ENCODE measurements around the gene SLC25A36.
A peak's percentile ranks its signal among the peaks of the same experiment; 100 is the strongest.
"Not testable (repeated sequence)": the region's sequence is repeated elsewhere in the genome, so short reads cannot be mapped to it uniquely, and the experiment has no call there.

Gene SLC25A36

DNA sequence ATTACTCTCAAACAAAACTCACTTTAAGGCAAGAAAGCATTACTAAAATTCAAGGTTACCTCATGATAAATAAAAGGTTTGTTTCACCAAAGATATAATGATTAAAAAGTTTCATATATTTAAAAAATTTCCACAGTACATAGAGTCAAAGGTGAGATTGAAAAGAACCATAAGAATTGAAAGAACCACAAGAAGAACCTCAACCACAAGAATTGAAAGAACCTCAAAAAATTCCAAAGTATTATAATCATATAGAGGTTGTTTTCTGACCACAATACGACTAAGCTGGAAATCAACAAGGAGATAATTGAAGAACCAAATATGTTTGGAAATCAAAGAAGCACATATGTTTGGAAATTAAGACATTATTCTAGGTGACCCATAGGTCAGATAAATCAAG lies 52.7 kb downstream of the SLC25A36 start:
- DNase-seq: no peak

DNA sequence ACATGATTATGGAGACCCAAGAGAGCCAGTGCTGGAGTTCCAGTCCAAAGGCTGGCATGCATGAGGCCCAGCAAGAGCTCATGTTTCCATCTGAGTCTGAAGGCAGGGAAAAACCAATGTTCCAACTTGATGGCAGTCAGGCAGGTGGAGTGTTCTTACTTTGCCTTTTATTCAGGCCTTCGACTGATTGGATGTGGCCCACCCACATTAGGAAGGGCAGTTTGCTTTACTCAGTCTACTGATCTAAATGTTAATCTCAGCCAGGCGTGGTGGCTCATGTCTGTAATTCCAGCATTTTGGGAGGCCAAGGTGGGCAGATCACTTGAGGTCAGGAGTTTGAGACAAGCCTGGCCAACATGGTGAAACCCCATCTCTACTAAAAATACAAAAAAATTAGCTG lies 53.2 kb downstream of the SLC25A36 start:
- not testable (repeated sequence) for DNase-seq

DNA sequence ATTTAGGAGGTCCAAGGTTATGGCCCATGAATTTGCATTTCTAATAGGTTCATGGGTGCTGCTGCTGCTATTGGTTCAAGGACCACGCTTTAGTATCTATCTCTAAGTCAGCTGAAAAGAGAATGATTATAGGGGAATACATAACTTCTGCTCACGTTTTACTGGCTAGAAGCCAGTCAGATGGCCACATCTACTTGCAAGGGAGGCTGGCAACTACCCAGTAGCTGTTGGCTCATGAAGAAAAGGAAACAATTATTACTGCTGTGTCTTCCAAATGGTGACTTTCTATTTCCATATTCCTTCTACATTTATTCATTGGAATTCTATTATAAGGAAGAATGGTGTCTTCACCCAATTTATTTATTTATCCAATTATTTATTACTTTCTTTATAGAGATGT lies 54.2 kb downstream of the SLC25A36 start:
- DNase-seq: no peak

DNA sequence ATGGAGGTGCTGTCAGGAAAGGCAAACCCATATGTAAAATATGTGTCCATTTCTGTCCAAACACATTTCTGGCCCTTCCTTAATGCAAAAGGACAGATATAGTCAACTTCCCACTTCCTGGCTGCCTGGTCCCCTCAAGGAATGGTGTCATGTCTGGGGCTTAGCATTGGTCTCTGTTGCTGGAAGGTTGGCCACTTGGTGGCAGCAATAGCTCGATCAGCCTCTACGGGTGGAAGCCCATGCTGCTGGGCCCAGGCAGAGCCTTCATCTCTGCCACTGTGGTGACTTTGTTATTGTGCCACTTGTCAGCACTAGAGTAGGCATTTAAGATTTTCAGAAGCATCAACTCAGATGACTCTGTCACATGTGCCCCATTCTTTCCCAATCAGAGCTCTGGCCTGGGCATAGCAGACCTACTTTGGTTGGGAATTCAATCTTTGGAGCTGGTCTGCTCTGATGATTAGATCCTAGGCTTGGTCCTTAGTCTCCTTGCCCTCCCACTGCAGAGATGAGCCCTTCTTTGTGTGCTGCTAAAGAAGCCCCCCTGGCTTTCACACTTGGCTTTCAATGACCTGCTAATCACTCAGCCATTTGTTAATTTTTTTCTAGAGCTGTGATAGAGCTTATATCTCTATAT lies 58.5 kb downstream of the SLC25A36 start:
- DNase-seq: peak in 44 of 51 donors; percentile 2 to 73 (median 29)

DNA sequence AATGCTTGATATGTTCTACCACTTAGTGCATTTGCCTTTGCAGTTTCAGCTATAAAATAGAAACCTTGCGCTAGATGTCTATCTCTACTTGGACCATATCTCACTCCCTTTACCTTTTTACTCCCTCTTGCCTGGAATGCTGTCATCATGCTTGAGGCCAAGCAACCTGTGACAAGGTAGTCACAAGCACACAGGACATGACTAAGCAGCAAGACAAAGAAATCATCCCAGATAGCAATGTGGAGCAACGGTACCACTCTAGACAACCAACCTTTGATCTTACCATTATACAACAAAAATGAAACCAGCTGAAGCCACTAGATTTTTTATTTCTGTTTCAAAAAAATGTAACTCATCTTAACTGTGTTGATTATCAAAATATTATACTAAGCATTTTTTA lies 59.0 kb downstream of the SLC25A36 start:
- DNase-seq: no peak

DNA sequence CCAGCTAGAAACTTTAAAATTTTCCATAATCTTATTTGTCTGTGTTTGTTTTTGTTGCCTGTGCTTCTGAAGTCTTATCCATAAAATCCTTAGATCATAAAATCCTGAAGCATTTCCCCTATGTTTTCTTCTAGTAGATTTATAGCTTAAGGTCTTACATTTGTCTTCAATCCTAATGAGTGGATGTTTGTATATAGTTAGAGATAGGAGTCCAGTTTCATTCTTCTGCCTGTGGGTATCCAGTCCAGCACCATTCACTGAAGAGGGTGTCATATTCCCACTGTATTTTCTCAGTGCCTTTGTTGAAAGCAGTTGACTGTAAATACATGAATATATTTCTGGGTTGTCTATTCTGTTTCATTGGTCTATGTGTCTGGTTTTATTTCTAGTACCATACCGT lies 64.7 kb downstream of the SLC25A36 start:
- no peak for DNase-seq

DNA sequence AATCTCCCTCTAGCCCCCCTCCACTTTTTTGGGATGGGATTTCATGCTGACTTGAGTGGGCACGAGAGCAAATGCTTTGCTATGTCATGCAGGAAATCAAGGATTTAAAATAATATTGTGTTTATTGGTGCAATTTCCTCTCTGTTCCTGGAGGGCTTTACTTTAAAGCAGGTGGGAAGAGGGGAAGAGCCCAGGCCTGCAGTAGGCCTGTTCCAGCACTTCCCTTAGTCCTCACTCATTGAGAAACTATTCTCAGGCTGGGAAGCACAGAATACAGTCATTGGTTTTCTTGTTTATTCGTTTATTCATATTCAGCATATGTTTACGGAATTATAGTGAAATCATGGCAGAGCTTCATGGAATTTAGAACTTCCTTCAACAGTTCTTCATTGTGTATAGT lies 67.9 kb downstream of the SLC25A36 start:
- DNase-seq: no peak

DNA sequence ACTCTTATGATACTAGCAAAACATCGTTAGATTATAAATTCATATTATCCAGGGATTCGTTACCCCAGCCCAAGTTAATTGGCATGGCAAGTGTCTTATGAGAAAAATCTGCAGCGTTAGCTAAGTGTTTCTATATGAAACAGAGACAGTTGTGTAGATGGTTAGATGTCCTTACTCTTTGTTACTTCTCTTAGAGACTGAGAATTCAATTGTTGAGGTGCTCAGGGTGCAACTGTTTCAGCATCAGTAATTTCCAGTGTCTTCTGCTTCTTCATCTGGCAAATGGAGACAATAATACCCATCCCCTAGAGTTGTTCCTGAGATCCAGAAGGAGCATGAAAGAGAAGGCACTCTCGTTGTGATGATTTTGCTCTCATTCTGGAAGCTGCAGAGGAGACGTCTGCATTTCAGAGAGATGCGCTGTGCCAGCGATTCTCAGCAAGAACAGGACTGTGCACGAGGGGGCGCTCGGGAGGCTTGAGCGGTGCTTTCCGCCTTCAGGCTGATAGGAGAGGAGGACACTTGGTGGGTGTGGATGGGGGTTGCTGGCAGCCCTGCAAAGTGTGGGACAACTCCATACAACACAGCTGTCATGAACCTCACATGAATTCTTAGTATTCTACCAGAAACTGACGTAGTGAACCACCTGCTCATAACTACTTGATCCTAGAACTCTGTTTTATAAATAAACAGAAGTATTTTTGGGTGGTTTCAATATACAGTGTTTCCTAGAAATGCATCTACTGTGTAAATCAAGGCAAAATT lies 69.8 kb downstream of the SLC25A36 start:
- peak in 46 of 51 donors; percentile 2 to 79 (median 40) for DNase-seq

DNA sequence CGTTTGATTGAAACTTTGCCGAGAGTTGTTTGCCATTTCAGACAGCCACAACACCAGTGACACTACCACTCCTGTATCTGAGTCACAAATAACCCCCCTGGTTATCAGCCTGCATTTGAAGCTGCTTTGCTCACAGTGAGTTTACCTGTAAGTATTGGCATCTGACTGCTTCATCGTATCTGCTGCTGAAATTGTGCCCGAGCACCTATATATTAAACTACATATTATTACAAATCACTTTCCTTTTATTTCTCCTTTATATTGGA lies 70.3 kb downstream of the SLC25A36 start:
- DNase-seq: no peak

DNA sequence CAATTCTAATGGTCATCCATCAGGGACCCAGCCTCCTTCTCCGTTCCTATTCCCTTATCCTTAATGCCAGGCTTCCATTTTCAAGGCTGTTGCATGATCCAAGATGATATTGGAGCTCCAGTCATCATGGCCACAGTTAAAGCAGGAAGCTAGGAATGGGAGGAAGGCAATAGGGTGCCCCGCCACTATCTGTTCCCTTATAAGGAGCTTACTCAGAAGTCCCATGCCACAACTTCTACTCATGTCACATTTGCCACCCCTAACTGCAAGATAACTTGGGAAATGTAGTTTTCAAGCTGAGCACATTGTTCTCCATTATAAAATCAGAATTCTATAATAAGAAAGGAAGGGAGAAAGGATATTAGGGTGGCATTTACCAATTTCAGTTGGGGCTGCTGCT lies 70.9 kb downstream of the SLC25A36 start:
- no peak for DNase-seq

DNA sequence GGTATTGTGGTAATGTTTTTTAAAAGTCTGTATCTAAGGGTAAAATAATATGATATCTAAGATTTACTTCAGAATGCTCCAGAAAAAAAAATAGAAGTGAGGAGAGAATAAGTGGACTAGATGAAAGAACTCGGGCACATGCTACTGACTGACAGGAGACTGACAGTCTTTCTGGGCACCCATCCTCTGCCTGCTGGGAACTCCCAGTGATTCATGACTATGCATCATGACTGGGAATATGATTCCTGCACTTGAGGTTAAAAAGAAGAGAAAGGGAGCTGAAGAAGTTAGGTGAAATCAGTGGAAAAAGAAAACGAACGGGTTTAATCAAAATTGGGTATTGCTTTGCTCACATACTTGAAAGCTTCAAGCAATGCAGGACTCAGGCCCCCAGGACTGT lies 73.8 kb downstream of the SLC25A36 start:
- DNase-seq: no peak

DNA sequence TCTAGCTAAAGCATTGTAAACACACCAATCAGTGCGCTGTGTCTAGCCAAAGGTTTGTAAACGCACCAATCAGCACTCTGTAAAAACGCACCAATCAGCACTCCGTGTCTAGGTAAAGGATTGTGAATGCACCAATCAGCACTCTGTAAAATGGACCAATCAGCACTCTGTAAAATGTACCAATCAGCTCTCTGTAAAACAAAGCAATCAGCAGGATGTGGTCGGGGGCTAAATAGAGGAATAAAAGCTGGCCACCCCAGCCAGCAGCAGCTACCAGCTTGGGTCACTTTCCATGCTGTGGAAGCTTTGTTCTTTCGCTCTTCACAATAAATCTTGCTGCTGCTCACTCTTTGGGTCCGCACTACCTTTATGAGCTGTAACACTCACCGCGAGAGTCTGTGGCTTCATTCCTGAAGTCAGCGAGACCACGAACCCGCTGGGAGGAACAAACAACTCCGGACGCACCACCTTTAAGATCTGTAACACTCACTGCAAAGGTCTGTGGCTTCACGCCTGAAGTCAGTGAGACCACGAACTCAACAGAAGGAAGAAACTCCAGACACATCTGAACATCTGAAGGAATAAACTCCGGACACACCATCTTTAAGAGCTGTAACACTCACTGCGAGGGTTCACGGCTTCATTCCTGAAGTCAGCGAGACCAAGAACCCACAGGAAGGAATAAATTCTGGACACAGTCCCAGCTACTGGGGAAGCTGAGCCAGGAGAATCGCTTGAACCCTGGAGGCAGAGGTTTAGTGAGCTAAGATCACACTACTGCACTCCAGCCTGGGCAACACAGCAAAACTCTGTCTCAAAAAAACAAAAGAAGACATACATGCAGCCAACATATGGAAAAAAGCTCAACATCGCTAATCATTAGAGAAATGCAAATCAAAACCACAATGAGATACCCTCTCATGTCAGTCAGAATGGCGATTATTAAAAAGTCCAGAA lies 76.0 kb downstream of the SLC25A36 start:
- DNase-seq: not testable (repeated sequence)

DNA sequence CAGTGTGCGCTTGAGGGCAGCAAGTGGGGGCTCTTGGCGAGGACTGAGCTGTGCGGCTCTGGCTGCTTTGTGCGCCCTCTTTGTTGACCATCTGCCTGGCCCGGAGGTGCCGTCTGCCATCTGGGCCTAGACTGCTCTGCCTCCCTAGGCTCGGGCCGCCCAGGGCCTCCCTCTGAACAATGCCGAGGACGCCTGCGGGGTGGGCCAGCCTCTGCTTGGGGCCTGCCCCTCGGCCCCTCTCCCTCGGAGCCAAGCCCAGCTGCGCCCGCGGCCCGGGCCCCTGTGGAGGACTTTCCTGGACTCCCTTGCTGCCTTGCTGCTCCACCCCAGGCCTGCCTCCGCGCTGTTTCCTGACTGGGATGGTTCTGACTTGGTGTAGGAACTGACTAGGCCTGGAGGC lies 77.6 kb downstream of the SLC25A36 start:
- DNase-seq: no peak

DNA sequence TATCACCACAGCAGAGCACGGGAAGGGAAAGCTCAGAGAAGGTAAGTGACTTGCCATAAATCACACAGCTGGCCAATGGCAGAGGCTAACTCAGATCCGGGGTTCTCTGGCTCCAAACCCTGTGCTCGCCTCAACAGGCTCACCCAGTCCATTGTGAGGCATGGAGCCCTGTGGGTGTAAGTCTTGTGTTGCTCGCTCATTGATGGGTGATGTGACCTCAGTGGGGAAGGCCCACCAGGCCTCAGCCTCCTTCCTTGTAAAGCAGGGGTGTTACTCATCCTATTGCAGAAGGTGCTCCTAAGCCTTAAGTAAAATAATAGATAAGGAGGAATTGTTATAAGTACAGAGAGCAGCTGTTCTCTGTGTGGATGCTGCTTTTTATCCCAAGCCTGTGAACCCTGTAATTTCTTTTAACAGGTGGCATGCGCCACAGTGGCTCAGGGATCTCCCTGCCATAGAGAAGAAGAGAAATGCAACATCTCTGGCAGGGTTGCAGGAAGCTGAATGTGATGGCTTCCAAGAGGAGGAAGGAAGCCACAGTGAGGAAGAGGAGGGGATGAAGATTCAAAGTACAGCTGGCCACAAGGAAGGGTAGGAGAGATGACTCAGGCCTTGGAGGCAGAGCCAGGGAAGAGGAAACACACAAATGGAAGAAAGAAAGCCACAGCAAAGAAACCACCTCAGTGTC lies 78.7 kb downstream of the SLC25A36 start:
- no peak for DNase-seq

DNA sequence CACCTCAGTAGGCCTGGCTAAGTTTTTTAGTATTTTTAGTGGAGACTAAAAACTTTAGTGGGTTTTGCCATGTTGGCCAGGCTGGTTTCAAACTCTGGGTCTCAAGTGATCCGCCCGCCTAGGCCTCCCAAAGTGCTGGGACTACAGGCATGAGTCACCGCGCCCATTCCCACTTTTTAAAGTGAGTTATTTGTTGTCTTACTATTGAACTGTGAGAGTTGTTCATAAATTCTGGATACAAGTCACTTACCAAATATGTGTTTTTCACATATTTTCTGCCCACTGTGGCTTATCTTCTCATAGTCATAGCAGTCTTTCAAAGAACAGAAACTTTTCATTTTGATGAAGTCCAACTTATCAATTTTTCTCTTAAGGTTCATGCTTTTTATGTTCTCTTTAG lies 79.6 kb downstream of the SLC25A36 start:
- DNase-seq: no peak
